ENCODE results near the gene IGF1.

IGF1 gene

DNA sequence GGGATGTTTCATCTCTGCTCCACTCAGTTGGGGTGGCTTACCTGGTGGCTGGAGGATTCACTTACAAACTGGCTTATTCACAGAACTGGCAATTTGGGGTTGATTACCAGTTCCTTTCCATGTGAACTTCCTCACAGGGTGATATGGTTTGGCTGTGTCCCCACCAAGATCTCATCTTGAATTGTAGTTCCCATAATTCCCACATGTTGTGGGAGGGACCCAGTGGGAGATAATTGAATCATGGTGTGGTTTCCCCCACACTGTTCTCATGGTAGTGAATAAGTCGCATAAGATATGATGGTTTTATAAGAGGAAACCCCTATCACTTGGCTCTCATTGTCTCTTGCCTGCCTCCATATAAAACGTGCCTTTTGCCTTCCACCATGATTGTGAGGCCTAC lies 26.9 kb upstream of the IGF1 start:
- Histone ChIP-seq H3K4me1 (ENCODE audit: control insufficient read depth, insufficient read depth, low read depth, low read length) (no peaks in the 10 kb centered on the region), H3K4me2 (ENCODE audit: low read length, poor library complexity, severe bottlenecking) (no peak overlapping the region), H3K4me3 (ENCODE audit: insufficient read depth in 1 of 2, low read depth in 1 of 2, low read length in 2 of 2) (no peak overlapping the region), H2AFZ (ENCODE audit: low read depth, low read length) (no peak overlapping the region), H3K27ac (ENCODE audit: low read length, poor library complexity, severe bottlenecking) (no peak overlapping the region), H3K4ac (ENCODE audit: low read depth in 1 of 2, low read length in 2 of 2) (no peak overlapping the region), H2BK12ac (ENCODE audit: low read length in 2 of 2) (no peak overlapping the region), H3K9me3 (ENCODE audit: control insufficient read depth, low read length) (no peaks in the 10 kb centered on the region), H3K18ac (ENCODE audit: low read depth in 1 of 2, low read length in 2 of 2) (no peak overlapping the region), H3K27me3 (ENCODE audit: control insufficient read depth in 1 of 2, insufficient read depth in 1 of 2, low read length in 2 of 2) (no peaks in the 10 kb centered on the region), H4K91ac (ENCODE audit: low read length) (no peak overlapping the region), H2BK120ac (ENCODE audit: low read depth, low read length) (no peak overlapping the region), H2AK5ac (ENCODE audit: low read length, severe bottlenecking) (no peak overlapping the region), H4K8ac (ENCODE audit: low read length) (no peak overlapping the region), H3K36me3 (ENCODE audit: control insufficient read depth in 1 of 2, insufficient read depth in 2 of 2, low read depth in 1 of 2, low read length in 2 of 2) (no peaks in the 10 kb centered on the region), H2BK5ac (ENCODE audit: low read depth, low read length, poor library complexity, severe bottlenecking) (no peak overlapping the region), H3K9ac (ENCODE audit: low read length) (no peak overlapping the region), H3K79me1 (replicated peaks; ENCODE audit: low read length, poor library complexity, severe bottlenecking) (no peaks in the 10 kb centered on the region), H2BK15ac (ENCODE audit: low read depth, poor library complexity, severe bottlenecking) (no peak overlapping the region), H3K23ac (ENCODE audit: low read length in 2 of 2) (no peak overlapping the region), H3K14ac (ENCODE audit: low read length in 2 of 2) (no peak overlapping the region)
- no peak for DNase-seq
- WGBS, result 0% methylated on average over 1 of the region's 2 CpGs

DNA sequence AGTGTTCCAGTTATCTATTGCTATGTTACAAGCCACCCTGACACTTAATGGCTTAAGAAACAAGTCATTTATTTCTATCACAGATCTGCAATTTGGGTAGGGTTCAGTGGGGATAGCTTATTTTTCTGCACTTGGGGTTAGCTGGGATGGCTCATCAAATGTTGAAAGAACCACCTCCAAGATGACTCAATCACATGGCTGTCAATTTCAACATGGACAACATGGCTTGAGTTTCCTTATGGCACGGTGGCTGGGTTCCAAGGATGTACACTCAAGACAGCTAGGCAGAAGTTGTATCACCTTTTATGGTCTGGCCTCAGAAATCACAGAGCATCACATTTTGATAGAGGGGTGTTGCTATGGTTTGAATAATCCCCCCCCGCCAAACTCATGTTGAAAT lies 24.5 kb upstream of the IGF1 start:
- Histone ChIP-seq H4K91ac (ENCODE audit: low read length) (no peak overlapping the region), H3K14ac (ENCODE audit: low read length in 2 of 2) (no peak overlapping the region), H3K79me1 (replicated peaks; ENCODE audit: low read length, poor library complexity, severe bottlenecking) (no peaks in the 10 kb centered on the region), H2BK5ac (ENCODE audit: low read depth, low read length, poor library complexity, severe bottlenecking) (no peak overlapping the region), H3K4me3 (ENCODE audit: insufficient read depth in 1 of 2, low read depth in 1 of 2, low read length in 2 of 2) (no peak overlapping the region), H3K4me1 (ENCODE audit: control insufficient read depth, insufficient read depth, low read depth, low read length) (no peaks in the 10 kb centered on the region), H2BK12ac (ENCODE audit: low read length in 2 of 2) (no peak overlapping the region), H3K27ac (ENCODE audit: low read length, poor library complexity, severe bottlenecking) (no peak overlapping the region), H3K23ac (ENCODE audit: low read length in 2 of 2) (no peak overlapping the region), H3K9ac (ENCODE audit: low read length) (no peak overlapping the region), H2AFZ (ENCODE audit: low read depth, low read length) (no peak overlapping the region), H4K8ac (ENCODE audit: low read length) (no peak overlapping the region), H2BK15ac (ENCODE audit: low read depth, poor library complexity, severe bottlenecking) (no peak overlapping the region), H2AK5ac (ENCODE audit: low read length, severe bottlenecking) (no peak overlapping the region), H3K18ac (ENCODE audit: low read depth in 1 of 2, low read length in 2 of 2) (no peak overlapping the region), H3K9me3 (ENCODE audit: control insufficient read depth, low read length) (no peaks in the 10 kb centered on the region), H3K36me3 (ENCODE audit: control insufficient read depth in 1 of 2, insufficient read depth in 2 of 2, low read depth in 1 of 2, low read length in 2 of 2) (no peaks in the 10 kb centered on the region), H2BK120ac (ENCODE audit: low read depth, low read length) (no peak overlapping the region), H3K4ac (ENCODE audit: low read depth in 1 of 2, low read length in 2 of 2) (no peak overlapping the region), H3K4me2 (ENCODE audit: low read length, poor library complexity, severe bottlenecking) (no peak overlapping the region), H3K27me3 (ENCODE audit: control insufficient read depth in 1 of 2, insufficient read depth in 1 of 2, low read length in 2 of 2) (no peaks in the 10 kb centered on the region)
- DNase-seq, result no peak
- WGBS, result 91% methylated on average over 2 of the region's 2 CpGs

DNA sequence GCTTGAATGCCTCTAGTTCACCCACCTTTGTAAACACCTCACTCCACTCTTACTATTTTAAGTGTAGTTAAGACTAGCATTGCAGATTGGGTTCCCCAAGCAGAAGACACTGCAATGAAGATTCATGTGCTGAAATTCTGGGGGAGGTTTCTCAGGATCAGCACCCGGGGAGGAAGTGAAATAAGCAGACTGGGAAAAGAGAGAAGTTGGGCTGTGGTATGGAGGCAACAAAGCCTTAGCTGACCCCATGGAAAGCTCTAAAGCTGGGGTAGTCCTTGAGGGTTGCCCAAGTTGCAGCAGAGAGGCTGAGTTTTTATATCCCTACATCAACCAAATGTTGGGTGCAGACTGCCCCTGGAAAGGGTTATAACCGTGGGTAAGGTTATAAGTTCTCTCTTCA lies 23.9 kb upstream of the IGF1 start:
- Histone ChIP-seq H3K18ac (ENCODE audit: low read depth in 1 of 2, low read length in 2 of 2) (no peak overlapping the region), H3K27me3 (ENCODE audit: control insufficient read depth in 1 of 2, insufficient read depth in 1 of 2, low read length in 2 of 2) (no peaks in the 10 kb centered on the region), H3K36me3 (ENCODE audit: control insufficient read depth in 1 of 2, insufficient read depth in 2 of 2, low read depth in 1 of 2, low read length in 2 of 2) (no peaks in the 10 kb centered on the region)

DNA sequence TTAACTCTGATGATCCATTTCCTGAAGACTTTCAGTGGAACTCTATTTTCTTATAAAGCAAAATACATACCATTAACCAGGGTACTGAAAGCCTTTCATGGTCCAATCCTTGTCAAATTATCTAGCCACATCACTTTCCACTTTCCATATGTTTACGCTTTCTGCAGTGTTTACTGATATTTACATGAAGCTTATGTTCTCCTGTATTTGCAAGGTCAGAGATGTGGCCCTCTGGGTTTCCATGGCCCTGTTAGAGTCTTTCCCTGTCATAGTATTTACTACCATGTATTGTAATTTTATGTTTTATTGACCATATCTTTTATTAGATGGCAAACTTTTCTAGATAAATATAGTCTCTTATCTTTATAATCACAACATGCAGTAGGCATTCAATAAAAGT lies 23.5 kb upstream of the IGF1 start:
- Histone ChIP-seq H2AFZ (ENCODE audit: low read depth, low read length) (no peak overlapping the region), H3K27me3 (ENCODE audit: control insufficient read depth in 1 of 2, insufficient read depth in 1 of 2, low read length in 2 of 2) (no peaks in the 10 kb centered on the region), H2BK120ac (ENCODE audit: low read depth, low read length) (no peak overlapping the region), H3K4me3 (ENCODE audit: insufficient read depth in 1 of 2, low read depth in 1 of 2, low read length in 2 of 2) (no peak overlapping the region), H3K9ac (ENCODE audit: low read length) (no peak overlapping the region), H3K23ac (ENCODE audit: low read length in 2 of 2) (no peak overlapping the region), H3K4me1 (ENCODE audit: control insufficient read depth, insufficient read depth, low read depth, low read length) (no peaks in the 10 kb centered on the region), H3K18ac (ENCODE audit: low read depth in 1 of 2, low read length in 2 of 2) (no peak overlapping the region), H2BK5ac (ENCODE audit: low read depth, low read length, poor library complexity, severe bottlenecking) (no peak overlapping the region), H2BK15ac (ENCODE audit: low read depth, poor library complexity, severe bottlenecking) (no peak overlapping the region), H3K4ac (ENCODE audit: low read depth in 1 of 2, low read length in 2 of 2) (no peak overlapping the region), H3K14ac (ENCODE audit: low read length in 2 of 2) (no peak overlapping the region), H4K91ac (ENCODE audit: low read length) (no peak overlapping the region), H3K4me2 (ENCODE audit: low read length, poor library complexity, severe bottlenecking) (no peak overlapping the region), H2BK12ac (ENCODE audit: low read length in 2 of 2) (no peak overlapping the region), H3K27ac (ENCODE audit: low read length, poor library complexity, severe bottlenecking) (no peak overlapping the region), H2AK5ac (ENCODE audit: low read length, severe bottlenecking) (no peak overlapping the region), H3K9me3 (ENCODE audit: control insufficient read depth, low read length) (no peaks in the 10 kb centered on the region), H4K8ac (ENCODE audit: low read length) (no peak overlapping the region), H3K79me1 (replicated peaks; ENCODE audit: low read length, poor library complexity, severe bottlenecking) (no peaks in the 10 kb centered on the region), H3K36me3 (ENCODE audit: control insufficient read depth in 1 of 2, insufficient read depth in 2 of 2, low read depth in 1 of 2, low read length in 2 of 2) (no peaks in the 10 kb centered on the region)
- WGBS, result 0% methylated on average over 1 of the region's 1 CpG
- DNase-seq, result peak; percentile 4

More for the DNA sequence above, 23.9 kb upstream of the IGF1 start:
- no peak for DNase-seq
- H2AK5ac ChIP-seq (ENCODE audit: low read length, severe bottlenecking), result no peak overlapping the region
- no peaks in the 10 kb centered on the region for H3K9me3 ChIP-seq (ENCODE audit: control insufficient read depth, low read length)
- H3K23ac ChIP-seq (ENCODE audit: low read length in 2 of 2), result no peak overlapping the region
- no peak overlapping the region for H4K8ac ChIP-seq (ENCODE audit: low read length)
- H3K4me3 ChIP-seq (ENCODE audit: insufficient read depth in 1 of 2, low read depth in 1 of 2, low read length in 2 of 2), result no peak overlapping the region
- H2BK120ac ChIP-seq (ENCODE audit: low read depth, low read length), result no peak overlapping the region
- no peak overlapping the region for H3K4me2 ChIP-seq (ENCODE audit: low read length, poor library complexity, severe bottlenecking)
- no peaks in the 10 kb centered on the region for H3K79me1 ChIP-seq (replicated peaks; ENCODE audit: low read length, poor library complexity, severe bottlenecking)
- 69% methylated on average over 2 of the region's 2 CpGs for WGBS
- H3K4me1 ChIP-seq (ENCODE audit: control insufficient read depth, insufficient read depth, low read depth, low read length), result no peaks in the 10 kb centered on the region
- no peak overlapping the region for H3K9ac ChIP-seq (ENCODE audit: low read length)
- no peak overlapping the region for H3K27ac ChIP-seq (ENCODE audit: low read length, poor library complexity, severe bottlenecking)
- H2BK5ac ChIP-seq (ENCODE audit: low read depth, low read length, poor library complexity, severe bottlenecking), result no peak overlapping the region
- no peak overlapping the region for H2AFZ ChIP-seq (ENCODE audit: low read depth, low read length)
- no peak overlapping the region for H3K14ac ChIP-seq (ENCODE audit: low read length in 2 of 2)
- no peak overlapping the region for H2BK15ac ChIP-seq (ENCODE audit: low read depth, poor library complexity, severe bottlenecking)
- H3K4ac ChIP-seq (ENCODE audit: low read depth in 1 of 2, low read length in 2 of 2), result no peak overlapping the region
- no peak overlapping the region for H2BK12ac ChIP-seq (ENCODE audit: low read length in 2 of 2)
- H4K91ac ChIP-seq (ENCODE audit: low read length), result no peak overlapping the region

Data from mesenchymal stem cell (in vitro differentiated cells and primary cell).